ENCODE measurements around the gene GUCY2D.
"Not testable (repeated sequence)": the region's sequence is repeated elsewhere in the genome, so short reads cannot be mapped to it uniquely, and the experiment has no call there.

The GUCY2D gene

GRCh38 chr17:8001976-8002720 is at the start of gene GUCY2D:
Gene GUCY2D (plus strand): TSS chr17:8002615. CDS start chr17:8003048, 433 bp downstream.
- DNase-seq: no peak

- DNase-seq: not testable (repeated sequence)
Observed at GRCh38 chr17:7953266-7953665, 49.1 kb upstream of the GUCY2D start.

GRCh38 chr17:7955414-7956227 is 46.8 kb upstream of the GUCY2D start:
- no peak for DNase-seq

GRCh38 chr17:7956228-7956965 is 46.0 kb upstream of the GUCY2D start:
- DNase-seq: no peak

- no peak for DNase-seq
Observed at GRCh38 chr17:7959503-7960253, 42.7 kb upstream of the GUCY2D start.

GRCh38 chr17:7961421-7961820 is 41.0 kb upstream of the GUCY2D start:
- no peak for DNase-seq

- no peak for DNase-seq
Observed at GRCh38 chr17:7967751-7968150, 34.7 kb upstream of the GUCY2D start.

GRCh38 chr17:7969433-7969832 is 33.0 kb upstream of the GUCY2D start:
- DNase-seq: no peak

GRCh38 chr17:7971651-7972050 is 30.8 kb upstream of the GUCY2D start:
- no peak for DNase-seq

- DNase-seq: no peak
Observed at GRCh38 chr17:7972131-7972785, 30.2 kb upstream of the GUCY2D start.

- no peak for DNase-seq
Observed at GRCh38 chr17:7974638-7975131, 27.7 kb upstream of the GUCY2D start.

GRCh38 chr17:7977039-7977438 is 25.4 kb upstream of the GUCY2D start:
- DNase-seq: no peak

- DNase-seq: no peak
Observed at GRCh38 chr17:7977805-7978204, 24.6 kb upstream of the GUCY2D start.

- DNase-seq: no peak
Observed at GRCh38 chr17:7982173-7982572, 20.2 kb upstream of the GUCY2D start.

- DNase-seq: no peak
Observed at GRCh38 chr17:7982666-7983065, 19.7 kb upstream of the GUCY2D start.

GRCh38 chr17:7984904-7985303 is 17.5 kb upstream of the GUCY2D start:
- no peak for DNase-seq

- DNase-seq: no peak
Observed at GRCh38 chr17:7987112-7987893, 15.1 kb upstream of the GUCY2D start.

- DNase-seq: no peak
Observed at GRCh38 chr17:7988750-7989178, 13.7 kb upstream of the GUCY2D start.

GRCh38 chr17:7989781-7990655 is 12.4 kb upstream of the GUCY2D start:
- peak; percentile 96 for DNase-seq

GRCh38 chr17:7992516-7992915 is 9.9 kb upstream of the GUCY2D start:
- DNase-seq: no peak

All from stimulated activated CD4-positive, alpha-beta T cell treated with anti-CD3 and anti-CD28 coated beads, Interleukin-4, amount 100 ng/mL, for 1 hour (primary cell).